MCF 10A (cell line): ENCODE data around the gene EVC2. TPM values are rescaled to one million over a fixed set of nuclear protein-coding genes. Genes with fewer than 3 reads are reported as not detected.

Experiments used
- BruUV-seq: library from RNA; stranded (reverse); fragments of 400-500 nt; replicated peaks from 2 replicates; lab custom pipeline; 2021; lab: Mats Ljungman, UMichigan
- CTCF ChIA-PET: fragments of 300-600 bp; sonication (Branson Sonifier 250); formaldehyde crosslinking; extraction: SDS; loops from one replicate; lab custom pipeline; 2021; ENCODE audit warnings: antibody characterized with exemption, inconsistent platforms; lab: Yijun Ruan, JAX
- POLR2A ChIA-PET: fragments of 300-600, 350-650 bp; sonication (Branson Sonifier 250); formaldehyde crosslinking; extraction: SDS; loops from one replicate; lab custom pipeline; 2020; ENCODE audit warnings: antibody characterized with exemption, inconsistent platforms; lab: Yijun Ruan, JAX
- DNase-seq: peaks from one replicate; pipeline ENCODE4 v3.0.0-alpha.2; 2018; ENCODE audit not compliant: unreplicated experiment
- H3K27ac Mint-ChIP-seq: one replicate; pipeline ENCODE4 v1.8.0; 2022; ENCODE audit warnings: mild to moderate bottlenecking, low read depth, mixed read lengths; ENCODE audit not compliant: unreplicated experiment
- H3K27me3 Mint-ChIP-seq: one replicate; pipeline ENCODE4 v1.8.0; 2022; ENCODE audit warnings: mixed read lengths; ENCODE audit not compliant: insufficient read depth, unreplicated experiment
- H3K36me3 Mint-ChIP-seq: one replicate; pipeline ENCODE4 v1.8.0; 2022; ENCODE audit warnings: mild to moderate bottlenecking, moderate library complexity, mixed read lengths; ENCODE audit not compliant: insufficient read depth, unreplicated experiment
- H3K4me1 Mint-ChIP-seq: one replicate; pipeline ENCODE4 v1.8.0; 2022; ENCODE audit warnings: mixed read lengths; ENCODE audit not compliant: insufficient read depth, unreplicated experiment
- H3K4me3 Mint-ChIP-seq: one replicate; pipeline ENCODE4 v1.8.0; 2022; ENCODE audit warnings: mild to moderate bottlenecking, moderate library complexity, mixed read lengths; ENCODE audit not compliant: unreplicated experiment
- H3K9me3 Mint-ChIP-seq: one replicate; pipeline ENCODE4 v1.8.0; 2022; ENCODE audit warnings: mixed read lengths; ENCODE audit not compliant: unreplicated experiment
- intact Hi-C: fragments of 100-400 bp; cut with micrococcal nuclease; formaldehyde crosslinking; loops from 2 replicates; pipeline ENCODE4 v1.14.1; 2022
- total RNA-seq: library from RNA; stranded (reverse); gene quantifications from 2 replicates; pipeline ENCODE4 v1.2.3, GENCODE V29; 2022
- TF ChIP-seq, protein P1 (sequence below): fragments of 200-600 bp; IDR thresholded peaks from one replicate; pipeline ENCODE4 v1.8.0; 2022; ENCODE audit warnings: antibody characterized with exemption, mild to moderate bottlenecking; ENCODE audit not compliant: unreplicated experiment

Gene EVC2
- total RNA-seq, 1 experiment from 2014 or later, result 5.5 TPM

DNA sequence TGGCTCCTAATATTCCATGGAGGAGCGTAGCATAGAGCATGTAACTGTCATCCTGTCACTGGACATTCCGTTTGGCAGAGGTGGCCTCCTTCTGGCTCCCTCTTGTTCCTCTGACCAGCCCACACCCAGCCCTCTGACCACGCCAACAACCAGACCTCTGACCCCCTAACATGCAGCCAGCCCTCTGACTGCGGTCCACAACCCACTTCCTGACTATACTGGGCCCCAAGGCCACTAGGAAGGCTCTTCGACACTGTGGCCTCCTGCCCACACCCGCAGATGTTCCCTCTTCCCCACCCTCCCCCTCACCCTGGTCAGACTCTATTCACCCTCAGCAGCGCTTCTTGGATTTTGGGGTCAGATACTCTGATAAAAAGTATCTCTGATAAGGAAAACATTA, 141.4 kb downstream of the EVC2 start:
- H3K4me1 Mint-ChIP-seq, result no peaks in the 10 kb centered on the region
- DNase-seq, result no peak
- intact Hi-C loops, result no loop called here
- H3K27ac Mint-ChIP-seq, result no peak overlapping the region
- BruUV-seq, result no TSS peak
- H3K9me3 Mint-ChIP-seq, result peaks cover 14% of the 10 kb centered on the region
- TF ChIP-seq, protein P1, sequence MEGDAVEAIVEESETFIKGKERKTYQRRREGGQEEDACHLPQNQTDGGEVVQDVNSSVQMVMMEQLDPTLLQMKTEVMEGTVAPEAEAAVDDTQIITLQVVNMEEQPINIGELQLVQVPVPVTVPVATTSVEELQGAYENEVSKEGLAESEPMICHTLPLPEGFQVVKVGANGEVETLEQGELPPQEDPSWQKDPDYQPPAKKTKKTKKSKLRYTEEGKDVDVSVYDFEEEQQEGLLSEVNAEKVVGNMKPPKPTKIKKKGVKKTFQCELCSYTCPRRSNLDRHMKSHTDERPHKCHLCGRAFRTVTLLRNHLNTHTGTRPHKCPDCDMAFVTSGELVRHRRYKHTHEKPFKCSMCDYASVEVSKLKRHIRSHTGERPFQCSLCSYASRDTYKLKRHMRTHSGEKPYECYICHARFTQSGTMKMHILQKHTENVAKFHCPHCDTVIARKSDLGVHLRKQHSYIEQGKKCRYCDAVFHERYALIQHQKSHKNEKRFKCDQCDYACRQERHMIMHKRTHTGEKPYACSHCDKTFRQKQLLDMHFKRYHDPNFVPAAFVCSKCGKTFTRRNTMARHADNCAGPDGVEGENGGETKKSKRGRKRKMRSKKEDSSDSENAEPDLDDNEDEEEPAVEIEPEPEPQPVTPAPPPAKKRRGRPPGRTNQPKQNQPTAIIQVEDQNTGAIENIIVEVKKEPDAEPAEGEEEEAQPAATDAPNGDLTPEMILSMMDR, result no peak
- ChIA-PET CTCF (no interaction called here), POLR2A (no interaction called here)
- H3K4me3 Mint-ChIP-seq, result no peak overlapping the region
- no peaks in the 10 kb centered on the region for H3K27me3 Mint-ChIP-seq
- H3K36me3 Mint-ChIP-seq, result peaks cover 11% of the 10 kb centered on the region

DNA sequence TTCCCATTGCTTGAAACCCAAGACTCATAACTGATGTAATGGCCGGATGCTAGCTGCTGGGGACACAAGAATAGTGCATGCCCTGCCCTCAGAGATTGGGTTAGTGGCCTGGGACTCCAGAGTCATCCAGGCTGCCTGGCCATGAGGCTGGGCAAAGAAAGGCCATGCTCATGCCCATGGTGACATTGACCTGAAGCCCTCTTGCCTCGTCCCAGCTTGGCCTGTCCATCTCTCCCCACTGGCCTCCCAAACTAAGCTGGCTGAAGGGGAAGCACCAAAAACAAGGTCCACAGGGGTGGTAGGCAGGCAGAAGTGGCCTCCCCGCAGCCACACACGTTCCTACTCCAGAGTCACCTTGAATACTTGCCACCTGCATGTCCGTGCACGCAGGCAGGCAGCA, 141.8 kb downstream of the EVC2 start:
- DNase-seq, result no peak
- Mint-ChIP-seq H3K4me3 (no peak overlapping the region), H3K36me3 (peaks cover 11% of the 10 kb centered on the region), H3K4me1 (no peaks in the 10 kb centered on the region), H3K27ac (no peak overlapping the region), H3K27me3 (no peaks in the 10 kb centered on the region), H3K9me3 (peaks cover 14% of the 10 kb centered on the region)
- TF ChIP-seq, protein P1, result no peak
- intact Hi-C loops, result no loop called here
- CTCF ChIA-PET, result no interaction called here
- POLR2A ChIA-PET, result no interaction called here
- BruUV-seq, result no TSS peak

- peaks cover 7% of the 10 kb centered on the region for H3K9me3 Mint-ChIP-seq
- ChIA-PET CTCF (interaction anchor here (0.6 kb wide), 1 partner anchor 350 kb away, joined by 3 read pairs; no protein-coding TSS in a partner anchor), POLR2A (interaction anchor here (0.6 kb wide), 1 partner anchor 17 kb away, joined by 3 read pairs; no protein-coding TSS in a partner anchor)
- peaks cover 7% of the 10 kb centered on the region for H3K36me3 Mint-ChIP-seq
- H3K27ac Mint-ChIP-seq, result no peak overlapping the region
- BruUV-seq, result no TSS peak
- no peaks in the 10 kb centered on the region for H3K4me1 Mint-ChIP-seq
- H3K27me3 Mint-ChIP-seq, result no peaks in the 10 kb centered on the region
- intact Hi-C loops, result no loop called here
- H3K4me3 Mint-ChIP-seq, result no peak overlapping the region
- TF ChIP-seq, protein P1, result no peak
- no peak for DNase-seq
Measured at GRCh38 chr4:5563856-5564255, 144.5 kb downstream of the EVC2 start.

DNA sequence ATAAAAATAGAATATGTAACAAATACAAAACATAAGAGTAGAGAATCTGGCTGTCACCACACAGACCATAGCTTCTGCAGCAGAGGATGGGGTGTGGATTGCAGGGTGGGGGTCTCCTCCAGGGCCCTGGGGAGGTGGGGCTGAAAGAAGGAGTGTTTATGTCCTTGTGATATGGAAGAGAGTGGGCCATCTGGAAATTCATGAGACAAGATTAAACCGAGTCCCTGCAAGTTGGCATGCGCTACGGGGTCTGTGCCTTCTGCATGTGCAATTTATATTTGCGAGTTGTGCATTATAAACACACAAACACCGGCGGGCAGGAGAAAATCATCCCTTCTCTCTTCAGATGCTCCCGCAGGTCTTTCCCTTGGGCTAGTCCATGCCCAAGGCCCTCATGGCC, 145.9 kb downstream of the EVC2 start:
- CTCF ChIA-PET, result interaction anchor here (0.7 kb wide), 1 partner anchor 199 kb away, joined by 5 read pairs; no protein-coding TSS in a partner anchor
- no TSS peak for BruUV-seq
- H3K27me3 Mint-ChIP-seq, result no peaks in the 10 kb centered on the region
- DNase-seq, result no peak
- no peak overlapping the region for H3K27ac Mint-ChIP-seq
- TF ChIP-seq, protein P1, result no peak
- POLR2A ChIA-PET, result interaction anchor here (0.6 kb wide), 1 partner anchor 601 kb away, joined by 3 read pairs; no protein-coding TSS in a partner anchor
- H3K9me3 Mint-ChIP-seq, result peaks cover 7% of the 10 kb centered on the region
- H3K36me3 Mint-ChIP-seq, result peaks cover 5% of the 10 kb centered on the region
- no peak overlapping the region for H3K4me3 Mint-ChIP-seq
- intact Hi-C loops, result no loop called here
- H3K4me1 Mint-ChIP-seq, result no peaks in the 10 kb centered on the region
